Measurements from ENCODE around the gene MEF2D.

The MEF2D gene

DNA sequence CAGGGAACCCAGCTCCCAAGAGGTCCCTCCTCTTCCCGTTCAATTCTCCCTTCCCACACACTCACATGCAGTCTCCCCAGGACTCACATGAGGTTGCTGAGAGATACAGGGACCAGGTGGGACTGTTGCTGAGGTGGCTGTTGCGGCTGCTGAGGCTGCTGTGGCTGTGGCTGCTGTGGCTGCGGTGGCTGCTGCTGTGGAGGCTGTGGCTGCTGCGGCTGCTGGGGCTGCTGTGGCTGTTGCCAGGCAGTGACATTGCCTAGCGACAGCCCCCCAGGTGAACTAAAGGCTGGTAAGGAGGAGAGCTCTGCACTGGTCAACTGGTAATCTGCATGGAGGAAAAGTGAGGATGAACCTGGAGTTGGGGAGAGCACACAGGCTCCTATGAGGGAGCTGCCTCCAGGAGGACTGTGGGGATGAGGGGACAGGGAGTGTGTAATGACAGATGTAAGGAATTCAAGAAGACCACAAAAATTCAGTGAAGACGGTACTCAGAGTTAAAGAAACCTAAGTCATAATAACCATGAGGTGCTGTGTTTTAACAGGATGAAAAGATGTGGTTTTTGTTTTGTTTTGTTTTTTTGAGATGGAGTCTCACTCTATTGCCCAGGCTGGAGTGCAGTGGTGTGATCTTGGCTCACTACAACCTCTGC lies 31.8 kb downstream of the MEF2D start:
- no peak for DNase-seq (ENCODE audit: low spot score)

GRCh38 chr1:156467906-156468305 lies 32.7 kb downstream of the MEF2D start:
- DNase-seq (ENCODE audit: low spot score) = no peak

DNA sequence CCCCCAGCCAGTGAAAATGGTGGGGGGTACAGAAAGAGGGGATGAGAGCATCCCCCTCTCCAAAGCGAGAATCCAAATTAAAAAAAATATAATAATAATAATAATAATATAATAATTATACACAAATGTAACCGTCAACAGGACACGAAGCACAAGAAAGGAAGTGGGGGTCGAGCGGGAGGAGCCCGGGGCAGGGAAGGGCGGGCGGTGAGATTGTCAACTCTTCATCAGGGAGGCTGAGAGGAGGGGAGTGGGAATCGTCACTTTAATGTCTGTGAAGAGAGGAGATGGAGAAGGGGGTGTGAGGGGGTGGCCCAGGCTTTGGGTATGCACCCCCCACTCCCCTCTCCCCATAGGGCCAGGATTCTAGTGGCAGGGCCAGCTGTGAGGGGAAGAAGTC lies 33.2 kb downstream of the MEF2D start:
- no peak for DNase-seq (ENCODE audit: low spot score)

GRCh38 chr1:156465747-156466365 lies 34.7 kb downstream of the MEF2D start:
- no peak for DNase-seq (ENCODE audit: low spot score)

GRCh38 chr1:156464825-156465452 lies 35.6 kb downstream of the MEF2D start:
- DNase-seq (ENCODE audit: low spot score) = no peak

DNA sequence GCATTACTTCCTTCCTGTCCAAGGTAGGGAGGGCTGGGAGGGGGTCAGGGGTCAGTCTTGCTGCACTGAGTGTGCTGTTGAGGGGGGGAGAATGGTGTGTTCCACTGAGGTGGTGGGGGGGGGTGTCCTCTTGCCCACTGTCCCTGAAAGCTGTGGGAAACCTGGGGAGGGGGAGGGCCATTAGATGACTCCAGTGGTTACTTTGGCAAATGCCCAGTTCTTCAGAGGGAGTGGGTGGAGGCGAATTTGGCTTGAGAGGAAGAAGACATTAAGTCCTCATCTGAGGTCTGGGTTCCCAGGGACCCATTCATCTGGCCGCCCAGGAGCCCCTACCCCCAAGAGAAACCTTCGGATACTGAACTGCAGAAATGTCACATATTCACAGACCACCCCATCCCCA lies 36.2 kb downstream of the MEF2D start:
- no peak for DNase-seq (ENCODE audit: low spot score)

- no peak for DNase-seq (ENCODE audit: low spot score)
Observed at GRCh38 chr1:156463874-156464273, 36.7 kb downstream of the MEF2D start.

DNA sequence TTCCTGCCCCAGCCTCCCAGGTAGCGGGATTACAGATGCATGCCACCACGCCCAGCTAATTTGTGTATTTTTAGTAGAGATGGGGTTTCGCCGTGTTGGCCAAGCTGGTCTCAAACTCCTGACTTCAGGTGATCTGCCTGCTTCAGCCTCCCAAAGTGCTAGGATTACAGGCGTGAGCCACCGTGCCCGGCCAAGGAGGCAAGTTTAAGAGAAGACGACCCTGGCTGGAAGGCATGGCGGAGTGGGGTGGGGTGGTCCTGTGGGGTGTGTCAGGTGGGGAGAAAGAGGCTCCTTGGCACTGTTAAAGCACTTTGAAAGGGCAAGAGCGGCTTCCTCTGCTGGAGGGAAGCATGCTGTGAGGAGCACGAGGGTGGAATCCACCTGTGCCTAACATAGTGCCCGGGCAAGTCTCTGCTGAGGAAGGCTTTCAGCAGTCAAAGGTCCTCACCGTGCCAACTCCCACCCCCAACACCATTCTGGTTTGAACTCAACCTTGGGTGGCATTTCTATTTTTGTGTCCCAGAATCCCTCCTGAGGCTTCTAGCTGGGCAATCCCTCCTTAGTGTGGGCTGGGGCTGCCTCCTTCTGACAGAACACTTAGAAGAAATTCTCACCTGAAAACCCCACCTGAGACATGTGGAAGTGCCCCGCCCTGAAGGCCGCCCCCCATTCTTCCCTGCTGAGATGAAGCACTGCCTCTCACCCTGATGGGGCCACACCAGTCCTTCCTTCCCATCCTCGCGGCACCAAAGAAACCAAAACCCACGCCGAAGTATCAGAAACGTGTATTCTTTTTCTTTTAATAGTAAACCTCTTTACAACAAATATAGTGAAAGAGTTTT lies 37.4 kb downstream of the MEF2D start:
- no peak for DNase-seq (ENCODE audit: low spot score)

DNA sequence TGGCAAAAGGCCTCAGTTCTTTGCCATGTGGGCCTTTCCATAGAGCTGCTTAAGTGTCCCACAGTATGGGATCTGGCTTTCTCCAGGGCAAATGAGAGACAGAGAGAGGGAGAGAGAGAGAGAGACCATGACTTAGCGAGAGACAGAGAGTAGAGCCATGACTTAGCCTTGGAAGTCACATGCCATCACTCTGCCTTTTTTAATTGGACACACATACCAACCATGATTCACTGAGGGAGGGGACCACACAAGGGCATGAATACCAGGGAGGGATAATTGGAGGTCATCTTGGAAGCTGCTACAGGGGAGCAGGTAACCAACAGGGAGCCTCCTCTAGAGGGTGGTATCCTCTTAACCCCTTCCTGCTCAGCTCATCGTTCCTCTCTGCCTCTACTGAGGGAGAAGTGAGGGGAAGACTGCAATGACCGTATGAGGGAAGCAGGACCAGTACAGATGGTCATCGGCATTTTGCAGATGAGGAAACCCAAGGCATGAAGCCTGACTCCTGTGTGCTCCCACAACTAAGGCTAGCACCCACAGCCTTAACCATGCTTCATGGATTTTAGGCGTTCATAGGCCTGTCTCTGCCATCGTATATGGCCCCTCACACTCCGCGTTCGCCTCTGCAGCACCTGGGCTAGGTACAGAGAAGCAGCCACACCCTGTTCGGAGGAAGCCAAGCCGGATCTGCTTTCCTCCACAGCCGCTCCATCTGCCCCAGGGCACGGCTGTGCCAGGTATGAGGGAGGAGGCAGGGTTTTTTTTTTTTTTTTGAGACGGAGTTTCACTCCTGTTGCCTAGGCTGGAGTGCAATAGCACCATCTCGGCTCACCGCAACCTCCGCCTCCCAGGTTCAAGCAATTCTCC lies 38.6 kb downstream of the MEF2D start:
- no peak for DNase-seq (ENCODE audit: low spot score)

DNA sequence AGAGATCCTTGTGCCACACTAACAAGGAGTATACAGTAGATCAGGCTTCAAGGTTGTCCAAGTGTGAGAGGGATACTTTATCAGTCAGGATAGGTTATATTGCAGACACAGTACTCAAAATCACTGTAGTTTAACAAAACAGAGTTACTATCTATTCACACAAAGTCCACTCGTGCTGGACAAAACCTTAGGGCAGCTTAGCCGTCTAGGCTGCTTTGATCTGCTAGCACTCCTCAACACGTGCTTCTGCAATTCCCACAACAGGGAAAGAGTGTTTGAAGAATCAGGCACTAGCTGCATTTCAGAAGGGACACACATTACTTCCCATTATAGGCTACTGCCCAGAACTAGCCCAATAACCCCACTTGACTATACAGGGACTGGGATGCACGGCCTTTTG lies 39.5 kb downstream of the MEF2D start:
- DNase-seq (ENCODE audit: low spot score) = no peak

GRCh38 chr1:156460525-156460924 lies 40.0 kb downstream of the MEF2D start:
- no peak for DNase-seq (ENCODE audit: low spot score)

DNA sequence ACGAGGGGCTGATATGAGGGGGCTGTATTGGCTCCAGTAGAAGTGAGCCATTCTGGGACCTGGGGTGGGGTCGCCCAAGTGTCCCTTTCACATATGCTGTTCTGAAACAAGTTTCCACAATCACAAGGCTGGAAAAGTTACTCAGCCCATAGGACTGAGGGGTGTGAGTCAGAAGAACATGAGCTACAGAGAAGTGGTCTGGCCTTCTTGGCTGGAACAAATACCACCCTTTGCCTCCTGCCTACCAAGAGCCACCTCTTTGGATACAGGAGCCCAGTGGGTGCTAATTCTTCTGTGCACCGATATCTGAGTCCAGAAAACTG lies 42.4 kb downstream of the MEF2D start:
- no peak for DNase-seq (ENCODE audit: low spot score)

DNA sequence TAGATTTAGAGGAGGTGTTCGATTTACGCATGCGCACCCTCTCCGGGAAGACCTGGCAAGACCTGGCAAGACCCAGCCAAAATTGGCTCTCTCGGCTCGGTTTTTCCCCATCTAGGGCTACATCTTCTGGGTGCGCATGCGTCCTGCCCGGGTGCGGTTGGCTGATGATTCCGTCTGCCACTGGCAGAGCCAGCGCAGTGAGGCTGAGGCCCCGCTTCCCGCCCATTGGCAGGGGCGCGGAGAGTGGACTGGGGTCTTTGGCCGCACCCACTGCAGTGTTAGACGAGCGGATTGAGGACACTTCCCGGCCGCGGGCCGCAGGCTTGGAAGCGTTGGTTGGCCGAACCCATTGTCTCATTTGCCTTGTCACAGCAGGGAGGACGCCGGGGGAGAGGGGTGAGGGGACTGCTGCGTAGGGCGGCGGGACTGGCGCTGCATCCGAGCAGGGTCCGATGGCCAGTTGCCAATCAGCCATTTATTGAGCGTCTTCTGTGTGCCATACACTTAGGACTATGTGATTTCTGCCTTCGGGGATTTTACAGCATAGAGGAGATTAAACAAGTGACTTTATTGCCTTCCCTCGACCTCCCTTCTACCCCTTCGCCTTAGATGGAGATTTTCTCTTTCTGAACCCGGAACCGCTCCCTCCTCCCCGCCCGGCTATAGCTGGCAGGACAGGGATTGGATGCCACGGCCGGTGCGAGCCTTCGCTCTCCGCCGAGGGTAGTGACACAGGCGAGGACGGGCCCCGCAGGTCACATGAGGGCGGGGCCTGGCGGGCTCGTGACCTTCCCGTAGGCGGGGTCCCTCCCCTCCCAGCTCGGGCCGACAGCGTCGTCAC lies 43.7 kb downstream of the MEF2D start:
- DNase-seq (ENCODE audit: low spot score) = peak; percentile 97

- DNase-seq (ENCODE audit: low spot score) = no peak
Observed at GRCh38 chr1:156455362-156455761, 45.2 kb downstream of the MEF2D start.

DNA sequence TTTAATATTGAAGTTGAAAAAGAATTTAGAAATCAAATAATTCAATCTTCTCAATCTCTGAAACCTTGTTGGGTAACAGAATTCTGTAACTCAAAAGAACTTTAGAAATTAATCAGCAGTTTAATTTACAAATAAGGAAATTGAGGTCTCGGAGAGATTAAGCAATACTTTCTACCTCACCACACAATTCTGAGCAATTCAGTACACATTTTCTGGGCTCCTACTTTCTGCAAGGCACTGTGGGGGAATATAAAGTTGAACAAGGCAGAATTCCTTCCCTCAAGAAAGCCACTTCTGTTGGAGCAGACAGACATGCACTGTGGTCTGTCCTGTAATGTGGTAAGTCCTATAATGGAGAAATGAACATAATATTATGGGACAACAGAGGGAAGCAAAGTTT lies 47.7 kb downstream of the MEF2D start:
- no peak for DNase-seq (ENCODE audit: low spot score)

GRCh38 chr1:156451505-156452160 lies 48.9 kb downstream of the MEF2D start:
- DNase-seq (ENCODE audit: low spot score) = no peak

GRCh38 chr1:156448134-156448967 lies 52.2 kb downstream of the MEF2D start:
- no peak for DNase-seq (ENCODE audit: low spot score)

GRCh38 chr1:156445789-156446263 lies 54.7 kb downstream of the MEF2D start:
- DNase-seq (ENCODE audit: low spot score) = peak; percentile 89

DNA sequence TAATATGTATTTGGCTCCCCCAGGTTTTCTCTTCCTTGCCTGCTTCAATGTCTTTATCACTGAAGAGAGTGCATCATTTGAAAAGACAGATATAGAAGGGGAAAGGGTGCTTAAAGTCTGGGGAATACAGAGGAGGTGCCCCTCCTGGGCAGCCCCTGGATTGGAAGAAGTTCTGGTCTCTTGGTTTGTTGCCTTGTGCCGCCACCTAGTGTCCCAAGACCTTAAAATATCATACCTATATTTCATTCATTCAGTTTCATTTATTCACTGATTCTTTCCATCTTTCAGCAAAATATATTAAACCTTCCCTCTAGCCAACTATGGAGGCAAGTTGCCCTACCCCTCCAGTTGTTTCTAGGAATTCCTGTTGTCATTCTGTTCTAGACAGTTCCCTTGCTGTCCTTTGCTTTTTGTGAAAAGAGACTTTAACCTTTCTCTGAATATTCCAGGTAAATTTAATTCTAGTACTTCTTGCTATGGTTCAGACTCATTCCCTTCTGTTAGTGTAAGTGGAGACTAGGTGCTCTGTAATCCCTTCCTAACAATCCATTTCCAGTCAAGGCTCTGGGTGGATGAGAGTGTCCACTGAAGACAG lies 56.1 kb downstream of the MEF2D start:
- DNase-seq (ENCODE audit: low spot score) = peak; percentile 72
